Esophagus muscularis mucosa (tissue), 4 donors: ENCODE data around the gene MARF1.

ENCODE experiments used
- EP300 ChIP-seq: sonication (generic); formaldehyde crosslinking; IDR thresholded peaks from one replicate; pipeline ENCODE4 v1.6.1; 2017; ENCODE audit warnings: antibody characterized with exemption
- POLR2A ChIP-seq: fragments of 450-650 bp; IDR thresholded peaks from one replicate; pipeline ENCODE4 v1.6.1; 2017; ENCODE audit warnings: antibody characterized with exemption, moderate library complexity, mild to moderate bottlenecking, low read depth
- POLR2AphosphoS5 ChIP-seq, 2 donors: sonication (generic); formaldehyde crosslinking; IDR thresholded peaks; one replicate each; pipeline ENCODE4 v1.6.1; 2017; ENCODE audit warnings: antibody characterized with exemption in 2 of 2
- TF ChIP-seq, protein P1 (sequence below), 3 experiments: fragments of 200-600 bp in 2 of 3; fragments of 450-650 bp in 1 of 3; sonication (generic) in 2 of 3; IDR thresholded peaks; one replicate each; pipeline ENCODE4 v1.5.1; 2017 to 2019; ENCODE audit warnings: antibody characterized with exemption in 3 of 3, mild to moderate bottlenecking in 2 of 3, moderate library complexity in 1 of 3

DNA sequence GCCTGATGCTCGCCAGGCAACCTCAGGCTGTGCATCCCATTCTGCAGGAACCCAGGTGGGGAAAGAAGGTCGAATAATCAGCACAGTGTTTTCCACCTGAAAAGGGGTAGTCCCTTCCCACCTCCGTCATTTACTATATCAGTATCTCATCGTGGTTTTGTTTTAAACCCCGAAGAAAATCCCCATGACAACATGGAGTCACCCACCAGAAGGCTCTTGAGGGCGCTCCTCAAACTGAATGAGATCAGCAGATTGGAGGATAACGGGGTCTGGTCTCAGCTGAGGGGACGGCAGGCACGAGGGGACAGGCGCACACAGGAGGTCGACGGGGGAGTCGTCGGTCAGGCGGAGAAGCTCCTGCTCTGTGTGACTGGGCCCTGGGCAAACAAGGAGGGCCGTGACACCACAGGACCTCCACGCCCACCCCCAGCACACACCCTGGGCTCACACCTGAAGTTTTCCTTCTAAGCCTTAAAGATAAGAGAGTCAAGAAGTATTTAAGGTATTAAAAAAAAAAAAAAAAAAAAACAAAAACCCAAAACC, 44.2 kb downstream of the MARF1 start:
- TF ChIP-seq, protein P1, sequence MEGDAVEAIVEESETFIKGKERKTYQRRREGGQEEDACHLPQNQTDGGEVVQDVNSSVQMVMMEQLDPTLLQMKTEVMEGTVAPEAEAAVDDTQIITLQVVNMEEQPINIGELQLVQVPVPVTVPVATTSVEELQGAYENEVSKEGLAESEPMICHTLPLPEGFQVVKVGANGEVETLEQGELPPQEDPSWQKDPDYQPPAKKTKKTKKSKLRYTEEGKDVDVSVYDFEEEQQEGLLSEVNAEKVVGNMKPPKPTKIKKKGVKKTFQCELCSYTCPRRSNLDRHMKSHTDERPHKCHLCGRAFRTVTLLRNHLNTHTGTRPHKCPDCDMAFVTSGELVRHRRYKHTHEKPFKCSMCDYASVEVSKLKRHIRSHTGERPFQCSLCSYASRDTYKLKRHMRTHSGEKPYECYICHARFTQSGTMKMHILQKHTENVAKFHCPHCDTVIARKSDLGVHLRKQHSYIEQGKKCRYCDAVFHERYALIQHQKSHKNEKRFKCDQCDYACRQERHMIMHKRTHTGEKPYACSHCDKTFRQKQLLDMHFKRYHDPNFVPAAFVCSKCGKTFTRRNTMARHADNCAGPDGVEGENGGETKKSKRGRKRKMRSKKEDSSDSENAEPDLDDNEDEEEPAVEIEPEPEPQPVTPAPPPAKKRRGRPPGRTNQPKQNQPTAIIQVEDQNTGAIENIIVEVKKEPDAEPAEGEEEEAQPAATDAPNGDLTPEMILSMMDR (IDR thresholded peaks at IDR 0.05): no peak
- no peak for TF ChIP-seq EP300
- TF ChIP-seq POLR2A: no peak
- TF ChIP-seq POLR2AphosphoS5 (IDR thresholded peaks at IDR 0.05): no peak
